ENCODE results near the gene NCK2. TPM values are rescaled to one million over a fixed set of nuclear protein-coding genes. Genes with fewer than 3 reads are reported as not detected.

The NCK2 gene
- total and polyA plus RNA-seq, 7 donors, result 36.4 to 59.9 (median 52.0) TPM

DNA sequence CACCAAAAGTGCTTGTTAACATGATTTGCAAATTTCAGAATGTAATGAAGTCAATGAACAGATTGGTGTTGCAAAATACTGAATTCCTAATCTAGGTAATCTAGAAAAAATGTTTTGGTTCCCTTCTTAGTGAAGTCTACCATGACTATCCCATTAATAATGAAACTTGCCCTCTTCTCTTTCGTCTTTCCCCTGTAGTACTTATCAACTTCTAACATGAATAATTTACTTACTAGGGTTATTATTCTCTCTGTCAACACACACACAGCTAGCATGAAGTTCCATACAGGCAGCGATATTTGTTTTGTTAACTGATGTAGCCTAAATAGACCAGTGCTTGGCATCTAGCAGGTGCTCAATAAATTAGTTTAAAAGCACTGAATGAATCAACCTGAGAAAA lies 160.2 kb downstream of the NCK2 start:
- H3K27me3 ChIP-seq, result no peaks in the 10 kb centered on the region
- H3K36me3 ChIP-seq, result no peaks in the 10 kb centered on the region
- peaks cover 0 to 15% (median 5%) of the 10 kb centered on the region in 4 donors for H3K4me1 ChIP-seq
- H3K4me3 ChIP-seq, result no peak overlapping the region
- TF ChIP-seq POLR2A (IDR thresholded peaks at IDR 0.05) (no peak), POLR2AphosphoS5 (IDR thresholded peaks at IDR 0.05) (no peak), EP300 (IDR thresholded peaks at IDR 0.05) (no peak), CTCF (IDR thresholded peaks at IDR 0.05) (no peak)
- H3K27ac ChIP-seq, result no peak overlapping the region
- H3K9me3 ChIP-seq, result no peaks in the 10 kb centered on the region
- intact Hi-C loops (cut with DNase I), result no loop called here
- 69 to 81% methylated on average over 2 of the region's 2 CpGs for WGBS, 2 donors
- DNase-seq, result no peak

DNA sequence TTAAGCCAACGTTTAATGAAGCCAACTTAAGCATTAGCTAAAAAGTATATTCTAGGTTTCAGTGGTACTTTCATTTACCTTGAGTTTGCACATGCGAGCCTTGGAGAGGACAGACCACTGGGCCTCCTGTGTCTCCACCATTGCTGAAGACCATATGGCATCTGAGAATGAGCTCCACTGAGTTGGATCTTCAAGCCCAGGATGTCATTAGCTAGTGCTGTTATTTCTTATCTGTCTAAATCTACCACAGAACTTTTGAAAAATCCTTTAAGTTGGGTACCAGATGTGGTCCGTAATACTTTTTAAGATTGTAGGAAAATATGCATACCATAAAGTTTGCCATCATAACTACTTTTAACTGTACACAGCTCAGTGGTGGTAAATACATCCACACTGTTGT lies 161.8 kb downstream of the NCK2 start:
- intact Hi-C loops (cut with DNase I), result no loop called here
- 71 to 80% methylated on average over 3 of the region's 3 CpGs for WGBS, 2 donors
- no peaks in the 10 kb centered on the region for H3K36me3 ChIP-seq
- no peaks in the 10 kb centered on the region for H3K27me3 ChIP-seq
- no peak for TF ChIP-seq EP300 (IDR thresholded peaks at IDR 0.05)
- DNase-seq, result no peak
- H3K4me1 ChIP-seq, result peaks cover 0 to 19% (median 5%) of the 10 kb centered on the region in 4 donors
- no peaks in the 10 kb centered on the region for H3K9me3 ChIP-seq
- no peak overlapping the region for H3K27ac ChIP-seq
- H3K4me3 ChIP-seq, result no peak overlapping the region

- H3K36me3 ChIP-seq, result no peaks in the 10 kb centered on the region
- no peak for DNase-seq
- no peaks in the 10 kb centered on the region for H3K9me3 ChIP-seq
- H3K4me3 ChIP-seq, result no peak overlapping the region
- no peaks in the 10 kb centered on the region for H3K27me3 ChIP-seq
- TF ChIP-seq POLR2A (IDR thresholded peaks at IDR 0.05), result no peak
- no peak for TF ChIP-seq CTCF (IDR thresholded peaks at IDR 0.05)
- no peak for TF ChIP-seq EP300 (IDR thresholded peaks at IDR 0.05)
- TF ChIP-seq POLR2AphosphoS5 (IDR thresholded peaks at IDR 0.05), result no peak
- intact Hi-C loops (cut with DNase I), result no loop called here
- no peak overlapping the region for H3K27ac ChIP-seq
- WGBS, 2 donors, result 79 to 88% methylated on average over 4 of the region's 4 CpGs
- peaks cover 0 to 19% (median 5%) of the 10 kb centered on the region in 4 donors for H3K4me1 ChIP-seq
Measured at GRCh38 chr2:105907184-105907583, 162.5 kb downstream of the NCK2 start.

DNA sequence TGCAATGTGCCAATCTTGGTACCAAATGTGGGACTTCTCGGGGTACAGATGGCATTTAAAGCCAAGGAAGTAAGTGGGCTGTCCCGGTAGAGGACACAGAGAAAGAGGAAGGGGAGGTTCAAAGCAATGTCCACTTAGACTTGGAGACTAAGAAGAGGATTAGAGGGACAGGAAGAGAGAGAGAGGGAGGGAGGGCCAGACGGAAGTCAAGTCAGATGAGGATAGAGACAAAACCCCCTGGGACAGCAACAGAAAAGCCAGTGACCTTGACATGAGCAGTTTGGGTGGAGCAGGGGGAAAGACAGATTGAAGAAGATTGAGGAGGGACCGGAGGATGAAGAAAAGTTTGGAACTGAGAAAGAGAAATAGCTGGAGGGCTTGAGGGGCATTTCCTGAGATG lies 164.5 kb downstream of the NCK2 start:
- TF ChIP-seq POLR2AphosphoS5 (IDR thresholded peaks at IDR 0.05), result no peak
- TF ChIP-seq POLR2A (IDR thresholded peaks at IDR 0.05), result no peak
- TF ChIP-seq EP300 (IDR thresholded peaks at IDR 0.05), result no peak
- no peak for TF ChIP-seq CTCF (IDR thresholded peaks at IDR 0.05)
- Histone ChIP-seq H3K27me3 (no peaks in the 10 kb centered on the region), H3K9me3 (peaks cover 0 to 2% (median 0%) of the 10 kb centered on the region in 4 donors), H3K36me3 (no peaks in the 10 kb centered on the region), H3K4me3 (no peak overlapping the region), H3K27ac (no peak overlapping the region), H3K4me1 (peaks cover 0 to 19% (median 5%) of the 10 kb centered on the region in 4 donors)
- no peak for DNase-seq
- intact Hi-C loops (cut with DNase I), result no loop called here
- WGBS, 2 donors, result 76 to 78% methylated on average over 4 of the region's 4 CpGs

GRCh38 chr2:105910497-105911238 lies 166.0 kb downstream of the NCK2 start:
- Histone ChIP-seq H3K27ac (no peak overlapping the region), H3K9me3 (peaks cover 3 to 17% (median 5%) of the 10 kb centered on the region in 4 donors)
- WGBS, 2 donors, result 83 to 87% methylated on average over 13 of the region's 13 CpGs

More at GRCh38 chr2:105910497-105911238, 166.0 kb downstream of the NCK2 start:
- intact Hi-C loops (cut with DNase I), result no loop called here
- Histone ChIP-seq H3K36me3 (no peaks in the 10 kb centered on the region), H3K27me3 (no peaks in the 10 kb centered on the region), H3K4me3 (no peak overlapping the region), H3K4me1 (peaks cover 0 to 19% (median 5%) of the 10 kb centered on the region in 4 donors)
- DNase-seq, result no peak
- no peak for TF ChIP-seq POLR2A (IDR thresholded peaks at IDR 0.05)
- TF ChIP-seq EP300 (IDR thresholded peaks at IDR 0.05), result no peak
- no peak for TF ChIP-seq CTCF (IDR thresholded peaks at IDR 0.05)

All from sigmoid colon (tissue), 7 donors.